ENCODE data around the gene SNTB2. TPM values are rescaled to one million over a fixed set of nuclear protein-coding genes. Genes with fewer than 3 reads are reported as not detected.
A peak's percentile ranks its signal among the peaks of the same experiment; 100 is the strongest.

Gene SNTB2
- total and polyA plus RNA-seq, 9 of the 15 experiments (the other 6 are each of a cell fraction or from before 2014, with no cell fraction given) = 1.2 to 13.7 (median 5.7) TPM

DNA sequence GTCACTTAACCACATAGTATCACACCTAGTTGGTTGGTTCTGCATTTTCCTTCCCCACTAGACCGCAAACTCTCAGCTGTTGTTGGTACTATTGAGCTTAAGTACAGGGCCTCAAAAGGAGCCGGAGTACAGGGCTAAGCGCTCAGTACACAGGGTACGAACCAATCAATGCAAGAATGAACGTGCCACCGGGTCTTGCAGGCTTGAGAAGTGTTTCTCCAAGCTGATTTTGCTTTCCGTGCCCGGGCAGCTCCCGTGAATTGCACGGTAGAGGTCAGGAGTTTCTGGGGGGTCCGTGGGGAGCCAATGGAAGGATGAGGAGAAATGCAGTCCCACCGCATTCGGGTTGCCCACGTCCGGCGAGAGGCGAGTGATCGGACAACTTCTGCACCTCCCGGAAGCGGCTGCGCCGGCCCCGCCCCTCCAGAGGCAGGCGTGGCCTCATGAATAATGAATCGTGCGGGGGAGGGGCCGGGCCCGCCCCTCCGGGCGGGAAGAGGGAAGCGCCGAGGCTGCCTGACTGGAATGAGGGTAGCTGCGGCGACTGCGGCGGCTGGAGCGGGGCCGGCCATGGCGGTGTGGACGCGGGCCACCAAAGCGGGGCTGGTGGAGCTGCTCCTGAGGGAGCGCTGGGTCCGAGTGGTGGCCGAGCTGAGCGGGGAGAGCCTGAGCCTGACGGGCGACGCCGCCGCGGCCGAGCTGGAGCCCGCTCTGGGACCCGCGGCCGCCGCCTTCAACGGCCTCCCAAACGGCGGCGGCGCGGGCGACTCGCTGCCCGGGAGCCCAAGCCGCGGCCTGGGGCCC, at the start of gene SNTB2 (continued):
- TF ChIP-seq, protein P1, sequence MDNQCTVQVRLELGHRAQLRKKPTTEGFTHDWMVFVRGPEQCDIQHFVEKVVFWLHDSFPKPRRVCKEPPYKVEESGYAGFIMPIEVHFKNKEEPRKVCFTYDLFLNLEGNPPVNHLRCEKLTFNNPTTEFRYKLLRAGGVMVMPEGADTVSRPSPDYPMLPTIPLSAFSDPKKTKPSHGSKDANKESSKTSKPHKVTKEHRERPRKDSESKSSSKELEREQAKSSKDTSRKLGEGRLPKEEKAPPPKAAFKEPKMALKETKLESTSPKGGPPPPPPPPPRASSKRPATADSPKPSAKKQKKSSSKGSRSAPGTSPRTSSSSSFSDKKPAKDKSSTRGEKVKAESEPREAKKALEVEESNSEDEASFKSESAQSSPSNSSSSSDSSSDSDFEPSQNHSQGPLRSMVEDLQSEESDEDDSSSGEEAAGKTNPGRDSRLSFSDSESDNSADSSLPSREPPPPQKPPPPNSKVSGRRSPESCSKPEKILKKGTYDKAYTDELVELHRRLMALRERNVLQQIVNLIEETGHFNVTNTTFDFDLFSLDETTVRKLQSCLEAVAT (IDR thresholded peaks at IDR 0.05) = peak in 1 of 2 experiments; percentile 35; a peak in 1 of 4 replicates
- TF ChIP-seq WHSC1 (IDR thresholded peaks at IDR 0.05; ENCODE audit: low read length) (no peak), NONO (IDR thresholded peaks at IDR 0.05; ENCODE audit: low read depth in 2 of 2, low read length in 1 of 2) (peak in 1 of 2 experiments; percentile 70; a peak in 2 of 4 replicates), CXXC5 (CRISPR knock-in tag; IDR thresholded peaks at IDR 0.05) (peak; percentile 57), SLC30A9 (CRISPR knock-in tag; IDR thresholded peaks at IDR 0.05) (no peak), ELF2 (CRISPR knock-in tag; IDR thresholded peaks at IDR 0.05) (0 out of 2 replicates have a peak, but pooled peaks have one; percentile 37), RFX1 (IDR thresholded peaks at IDR 0.05) (no peak), ZNF408 (CRISPR knock-in tag; IDR thresholded peaks at IDR 0.05; ENCODE audit: low read depth) (no peak), ELF4 (CRISPR knock-in tag; IDR thresholded peaks at IDR 0.05) (no peak), MCM2 (IDR thresholded peaks at IDR 0.05; ENCODE audit: low read depth) (no peak), ATF7 (IDR thresholded peaks at IDR 0.05) (peak; percentile 65), EP300 (IDR thresholded peaks at IDR 0.05; ENCODE audit: low read length) (peak; percentile 21; the same call in 1 of the 2 replicates), HDAC2 (IDR thresholded peaks at IDR 0.05) (0 out of 2 replicates have a peak, but pooled peaks have one; percentile 61), BCOR (IDR thresholded peaks at IDR 0.05) (no peak), FUS (optimal IDR thresholded peaks at IDR 0.05; ENCODE audit: low read depth, low read length) (no peak), GATAD2B (IDR thresholded peaks at IDR 0.05; ENCODE audit: borderline replicate concordance) (no peak), GABPA (tag; conservative IDR thresholded peaks at IDR 0.05; ENCODE audit: low read depth) (peak; percentile 81), SIRT6 (IDR thresholded peaks at IDR 0.05; ENCODE audit: low read depth, low read length) (no peak), ZBTB8A (IDR thresholded peaks at IDR 0.05; ENCODE audit: partially characterized antibody) (no peak)
- TF ChIP-seq, protein P2, sequence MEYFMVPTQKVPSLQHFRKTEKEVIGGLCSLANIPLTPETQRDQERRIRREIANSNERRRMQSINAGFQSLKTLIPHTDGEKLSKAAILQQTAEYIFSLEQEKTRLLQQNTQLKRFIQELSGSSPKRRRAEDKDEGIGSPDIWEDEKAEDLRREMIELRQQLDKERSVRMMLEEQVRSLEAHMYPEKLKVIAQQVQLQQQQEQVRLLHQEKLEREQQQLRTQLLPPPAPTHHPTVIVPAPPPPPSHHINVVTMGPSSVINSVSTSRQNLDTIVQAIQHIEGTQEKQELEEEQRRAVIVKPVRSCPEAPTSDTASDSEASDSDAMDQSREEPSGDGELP (CRISPR knock-in tag; IDR thresholded peaks at IDR 0.05; ENCODE audit: borderline replicate concordance) = peak; percentile 88
- TF ChIP-seq, protein P3, sequence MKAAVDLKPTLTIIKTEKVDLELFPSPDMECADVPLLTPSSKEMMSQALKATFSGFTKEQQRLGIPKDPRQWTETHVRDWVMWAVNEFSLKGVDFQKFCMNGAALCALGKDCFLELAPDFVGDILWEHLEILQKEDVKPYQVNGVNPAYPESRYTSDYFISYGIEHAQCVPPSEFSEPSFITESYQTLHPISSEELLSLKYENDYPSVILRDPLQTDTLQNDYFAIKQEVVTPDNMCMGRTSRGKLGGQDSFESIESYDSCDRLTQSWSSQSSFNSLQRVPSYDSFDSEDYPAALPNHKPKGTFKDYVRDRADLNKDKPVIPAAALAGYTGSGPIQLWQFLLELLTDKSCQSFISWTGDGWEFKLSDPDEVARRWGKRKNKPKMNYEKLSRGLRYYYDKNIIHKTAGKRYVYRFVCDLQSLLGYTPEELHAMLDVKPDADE (conservative IDR thresholded peaks at IDR 0.05; ENCODE audit: control insufficient read depth, low read depth, low read length) = peak; percentile 73; the same call in 1 of the 2 replicates
- TF ChIP-seq, protein P4, sequence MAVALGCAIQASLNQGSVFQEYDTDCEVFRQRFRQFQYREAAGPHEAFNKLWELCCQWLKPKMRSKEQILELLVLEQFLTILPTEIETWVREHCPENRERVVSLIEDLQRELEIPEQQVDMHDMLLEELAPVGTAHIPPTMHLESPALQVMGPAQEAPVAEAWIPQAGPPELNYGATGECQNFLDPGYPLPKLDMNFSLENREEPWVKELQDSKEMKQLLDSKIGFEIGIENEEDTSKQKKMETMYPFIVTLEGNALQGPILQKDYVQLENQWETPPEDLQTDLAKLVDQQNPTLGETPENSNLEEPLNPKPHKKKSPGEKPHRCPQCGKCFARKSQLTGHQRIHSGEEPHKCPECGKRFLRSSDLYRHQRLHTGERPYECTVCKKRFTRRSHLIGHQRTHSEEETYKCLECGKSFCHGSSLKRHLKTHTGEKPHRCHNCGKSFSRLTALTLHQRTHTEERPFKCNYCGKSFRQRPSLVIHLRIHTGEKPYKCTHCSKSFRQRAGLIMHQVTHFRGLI (CRISPR knock-in tag; IDR thresholded peaks at IDR 0.05) = no peak
- TF ChIP-seq, protein P5, sequence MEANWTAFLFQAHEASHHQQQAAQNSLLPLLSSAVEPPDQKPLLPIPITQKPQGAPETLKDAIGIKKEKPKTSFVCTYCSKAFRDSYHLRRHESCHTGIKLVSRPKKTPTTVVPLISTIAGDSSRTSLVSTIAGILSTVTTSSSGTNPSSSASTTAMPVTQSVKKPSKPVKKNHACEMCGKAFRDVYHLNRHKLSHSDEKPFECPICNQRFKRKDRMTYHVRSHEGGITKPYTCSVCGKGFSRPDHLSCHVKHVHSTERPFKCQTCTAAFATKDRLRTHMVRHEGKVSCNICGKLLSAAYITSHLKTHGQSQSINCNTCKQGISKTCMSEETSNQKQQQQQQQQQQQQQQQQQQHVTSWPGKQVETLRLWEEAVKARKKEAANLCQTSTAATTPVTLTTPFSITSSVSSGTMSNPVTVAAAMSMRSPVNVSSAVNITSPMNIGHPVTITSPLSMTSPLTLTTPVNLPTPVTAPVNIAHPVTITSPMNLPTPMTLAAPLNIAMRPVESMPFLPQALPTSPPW (CRISPR knock-in tag; IDR thresholded peaks at IDR 0.05) = peak; percentile 83

All from K562 (cell line).